Measurements from ENCODE around the gene OSBP. TPM values are rescaled to one million over a fixed set of nuclear protein-coding genes. Genes with fewer than 3 reads are reported as not detected.

The OSBP gene
- polyA plus RNA-seq, 2 donors = 7.5 to 13.6 TPM

GRCh38 chr11:59556917-59557348, 58.6 kb downstream of the OSBP start:
- Histone ChIP-seq H3K27me3 (ENCODE audit: control insufficient read depth in 1 of 2, insufficient read depth in 2 of 2, low read length in 2 of 2) (no peaks in the 10 kb centered on the region), H3K9me3 (ENCODE audit: control insufficient read depth in 2 of 2, insufficient read depth in 1 of 2, low read depth in 1 of 2, low read length in 1 of 2) (no peaks in the 10 kb centered on the region), H3K4me3 (ENCODE audit: low read depth in 1 of 2, low read length in 2 of 2) (peak overlapping the region in 1 of 2 donors; percentile 3), H3K27ac (ENCODE audit: low read depth in 2 of 2, low read length in 1 of 2) (peak overlapping the region; percentile 6 to 73), H3K4me1 (ENCODE audit: control insufficient read depth in 2 of 2, insufficient read depth in 2 of 2, low read length in 1 of 2) (no peaks in the 10 kb centered on the region), H3K36me3 (ENCODE audit: control insufficient read depth in 2 of 2, insufficient read depth in 2 of 2, low read length in 1 of 2) (no peaks in the 10 kb centered on the region)
- WGBS, 2 donors = 23 to 26% methylated on average over 13 of the region's 13 CpGs

GRCh38 chr11:59556115-59556916, 59.3 kb downstream of the OSBP start:
- H3K27me3 ChIP-seq (ENCODE audit: control insufficient read depth in 1 of 2, insufficient read depth in 2 of 2, low read length in 2 of 2) = no peaks in the 10 kb centered on the region
- H3K9me3 ChIP-seq (ENCODE audit: control insufficient read depth in 2 of 2, insufficient read depth in 1 of 2, low read depth in 1 of 2, low read length in 1 of 2) = no peaks in the 10 kb centered on the region
- H3K4me1 ChIP-seq (ENCODE audit: control insufficient read depth in 2 of 2, insufficient read depth in 2 of 2, low read length in 1 of 2) = no peaks in the 10 kb centered on the region
- H3K36me3 ChIP-seq (ENCODE audit: control insufficient read depth in 2 of 2, insufficient read depth in 2 of 2, low read length in 1 of 2) = no peaks in the 10 kb centered on the region
- H3K4me3 ChIP-seq (ENCODE audit: low read depth in 1 of 2, low read length in 2 of 2) = peak overlapping the region in 1 of 2 donors; percentile 37
- WGBS, 2 donors = 12 to 14% methylated on average over 30 of the region's 30 CpGs
- peak overlapping the region; percentile 6 to 73 for H3K27ac ChIP-seq (ENCODE audit: low read depth in 2 of 2, low read length in 1 of 2)

GRCh38 chr11:59555601-59556114, 59.9 kb downstream of the OSBP start:
- 35 to 41% methylated on average over 17 of the region's 17 CpGs for WGBS, 2 donors
- Histone ChIP-seq H3K4me1 (ENCODE audit: control insufficient read depth in 2 of 2, insufficient read depth in 2 of 2, low read length in 1 of 2) (no peaks in the 10 kb centered on the region), H3K27ac (ENCODE audit: low read depth in 2 of 2, low read length in 1 of 2) (no peak overlapping the region), H3K36me3 (ENCODE audit: control insufficient read depth in 2 of 2, insufficient read depth in 2 of 2, low read length in 1 of 2) (no peaks in the 10 kb centered on the region), H3K27me3 (ENCODE audit: control insufficient read depth in 1 of 2, insufficient read depth in 2 of 2, low read length in 2 of 2) (no peaks in the 10 kb centered on the region), H3K4me3 (ENCODE audit: low read depth in 1 of 2, low read length in 2 of 2) (peak overlapping the region in 1 of 2 donors; percentile 37), H3K9me3 (ENCODE audit: control insufficient read depth in 2 of 2, insufficient read depth in 1 of 2, low read depth in 1 of 2, low read length in 1 of 2) (no peaks in the 10 kb centered on the region)

GRCh38 chr11:59553323-59553722, 62.3 kb downstream of the OSBP start:
- Histone ChIP-seq H3K4me1 (ENCODE audit: control insufficient read depth in 2 of 2, insufficient read depth in 2 of 2, low read length in 1 of 2) (no peaks in the 10 kb centered on the region), H3K27ac (ENCODE audit: low read depth in 2 of 2, low read length in 1 of 2) (no peak overlapping the region)

DNA sequence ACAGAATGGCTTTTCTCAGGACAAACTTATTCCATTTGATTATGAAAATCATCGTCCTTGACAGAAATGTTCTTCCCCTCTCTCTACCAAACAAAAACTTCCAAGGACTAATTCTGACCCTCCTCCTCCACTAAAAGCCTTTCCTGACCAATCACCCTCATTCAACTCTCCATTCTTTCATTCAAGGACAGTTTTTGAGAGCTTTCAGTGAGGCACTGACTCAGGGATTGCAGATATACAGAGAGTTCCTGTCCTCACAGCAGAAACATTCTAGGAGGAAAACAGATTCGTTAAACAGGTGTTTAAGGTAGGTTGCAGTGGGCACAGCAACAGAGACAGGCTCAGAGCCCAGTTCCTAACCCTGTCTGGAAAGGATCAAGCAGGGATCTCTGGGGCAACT, 62.7 kb downstream of the OSBP start:
- Histone ChIP-seq H3K36me3 (ENCODE audit: control insufficient read depth in 2 of 2, insufficient read depth in 2 of 2, low read length in 1 of 2) (no peaks in the 10 kb centered on the region), H3K27ac (ENCODE audit: low read depth in 2 of 2, low read length in 1 of 2) (peak overlapping the region in 1 of 2 donors; percentile 22), H3K4me3 (ENCODE audit: low read depth in 1 of 2, low read length in 2 of 2) (no peak overlapping the region), H3K4me1 (ENCODE audit: control insufficient read depth in 2 of 2, insufficient read depth in 2 of 2, low read length in 1 of 2) (no peaks in the 10 kb centered on the region), H3K9me3 (ENCODE audit: control insufficient read depth in 2 of 2, insufficient read depth in 1 of 2, low read depth in 1 of 2, low read length in 1 of 2) (no peaks in the 10 kb centered on the region), H3K27me3 (ENCODE audit: control insufficient read depth in 1 of 2, insufficient read depth in 2 of 2, low read length in 2 of 2) (no peaks in the 10 kb centered on the region)
- 53 to 54% methylated on average over 2 of the region's 2 CpGs for WGBS, 2 donors

More at GRCh38 chr11:59553323-59553722, 62.3 kb downstream of the OSBP start:
- Histone ChIP-seq H3K36me3 (ENCODE audit: control insufficient read depth in 2 of 2, insufficient read depth in 2 of 2, low read length in 1 of 2) (no peaks in the 10 kb centered on the region), H3K9me3 (ENCODE audit: control insufficient read depth in 2 of 2, insufficient read depth in 1 of 2, low read depth in 1 of 2, low read length in 1 of 2) (no peaks in the 10 kb centered on the region), H3K4me3 (ENCODE audit: low read depth in 1 of 2, low read length in 2 of 2) (no peak overlapping the region), H3K27me3 (ENCODE audit: control insufficient read depth in 1 of 2, insufficient read depth in 2 of 2, low read length in 2 of 2) (no peaks in the 10 kb centered on the region)
- 97% methylated on average over 21 of the region's 21 CpGs for WGBS, 2 donors

DNA sequence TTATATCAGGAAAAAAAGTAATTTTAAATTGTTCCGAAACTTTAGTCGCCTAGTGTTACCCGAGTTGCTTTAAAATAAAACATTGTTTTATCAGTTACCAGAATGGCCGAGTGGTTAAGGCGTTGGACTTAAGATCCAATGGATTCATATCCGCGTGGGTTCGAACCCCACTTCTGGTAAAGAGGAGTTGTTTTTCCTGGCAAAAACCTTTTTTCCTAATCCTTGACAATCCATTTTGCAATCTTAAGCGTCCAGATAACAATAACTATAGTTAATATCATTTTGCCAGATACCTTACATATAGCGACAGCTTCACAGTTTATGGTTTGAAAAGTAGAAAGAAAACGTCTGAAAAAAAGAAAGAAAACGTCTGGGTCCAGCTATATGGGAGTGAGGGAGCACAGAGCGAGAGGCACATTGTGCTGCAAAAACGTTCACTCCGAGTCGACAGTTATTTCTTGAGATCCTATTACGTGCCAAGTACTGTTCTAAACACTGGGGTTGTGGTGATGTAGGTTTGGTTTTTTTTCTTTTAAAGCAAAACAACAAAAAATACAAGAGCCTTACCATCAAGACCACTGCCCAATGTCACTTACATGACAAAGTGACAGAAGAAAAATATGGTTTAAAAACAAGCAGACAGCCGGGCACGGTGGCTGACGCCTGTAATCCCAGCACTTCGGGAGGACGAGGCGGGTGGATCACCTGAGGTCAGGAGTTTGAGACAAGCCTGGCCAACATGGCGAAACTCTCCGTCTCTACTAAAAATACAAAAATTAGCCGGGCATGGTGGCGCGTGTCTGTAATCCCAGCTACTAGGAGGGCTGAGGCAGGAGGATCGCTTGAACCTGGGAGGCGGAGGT, 63.7 kb downstream of the OSBP start:
- no peaks in the 10 kb centered on the region for H3K27me3 ChIP-seq (ENCODE audit: control insufficient read depth in 1 of 2, insufficient read depth in 2 of 2, low read length in 2 of 2)
- no peaks in the 10 kb centered on the region for H3K36me3 ChIP-seq (ENCODE audit: control insufficient read depth in 2 of 2, insufficient read depth in 2 of 2, low read length in 1 of 2)
- H3K4me3 ChIP-seq (ENCODE audit: low read depth in 1 of 2, low read length in 2 of 2) = peak overlapping the region in 1 of 2 donors; percentile 58
- WGBS, 2 donors = 35 to 37% methylated on average over 30 of the region's 30 CpGs
- no peaks in the 10 kb centered on the region for H3K4me1 ChIP-seq (ENCODE audit: control insufficient read depth in 2 of 2, insufficient read depth in 2 of 2, low read length in 1 of 2)
- H3K27ac ChIP-seq (ENCODE audit: low read depth in 2 of 2, low read length in 1 of 2) = no peak overlapping the region
- no peaks in the 10 kb centered on the region for H3K9me3 ChIP-seq (ENCODE audit: control insufficient read depth in 2 of 2, insufficient read depth in 1 of 2, low read depth in 1 of 2, low read length in 1 of 2)

- no peaks in the 10 kb centered on the region for H3K36me3 ChIP-seq (ENCODE audit: control insufficient read depth in 2 of 2, insufficient read depth in 2 of 2, low read length in 1 of 2)
- peak overlapping the region; percentile 84 to 94 for H3K27ac ChIP-seq (ENCODE audit: low read depth in 2 of 2, low read length in 1 of 2)
- 1 to 2% methylated on average over 34 of the region's 34 CpGs for WGBS, 2 donors
- peak overlapping the region; percentile 48 to 58 for H3K4me3 ChIP-seq (ENCODE audit: low read depth in 1 of 2, low read length in 2 of 2)
- H3K27me3 ChIP-seq (ENCODE audit: control insufficient read depth in 1 of 2, insufficient read depth in 2 of 2, low read length in 2 of 2) = no peaks in the 10 kb centered on the region
- H3K9me3 ChIP-seq (ENCODE audit: control insufficient read depth in 2 of 2, insufficient read depth in 1 of 2, low read depth in 1 of 2, low read length in 1 of 2) = no peaks in the 10 kb centered on the region
- H3K4me1 ChIP-seq (ENCODE audit: control insufficient read depth in 2 of 2, insufficient read depth in 2 of 2, low read length in 1 of 2) = no peaks in the 10 kb centered on the region
Measured at GRCh38 chr11:59550842-59551658, 64.5 kb downstream of the OSBP start.

DNA sequence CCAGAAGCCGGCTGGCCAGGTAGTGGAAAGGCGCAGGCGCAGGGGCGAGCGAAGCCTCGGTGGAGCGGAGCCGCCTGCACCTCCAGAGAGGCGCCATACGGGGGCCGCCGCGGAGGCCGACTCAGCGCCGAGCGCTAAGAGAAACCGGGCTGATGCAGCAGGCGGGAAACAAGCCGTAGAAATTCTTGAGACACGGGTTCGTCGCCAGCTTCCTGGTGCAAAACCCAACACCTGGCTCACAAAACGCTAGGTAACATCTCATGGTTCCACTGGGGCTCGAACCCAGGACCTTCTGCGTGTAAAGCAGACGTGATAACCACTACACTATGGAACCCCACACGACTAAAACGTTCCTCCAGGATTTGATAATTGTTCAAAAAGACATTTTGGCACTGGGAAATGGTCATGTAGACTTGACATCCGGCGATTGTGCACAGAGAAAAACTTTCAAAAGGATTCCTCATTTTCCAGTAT, 65.2 kb downstream of the OSBP start:
- H3K4me1 ChIP-seq (ENCODE audit: control insufficient read depth in 2 of 2, insufficient read depth in 2 of 2, low read length in 1 of 2) = no peaks in the 10 kb centered on the region
- no peaks in the 10 kb centered on the region for H3K27me3 ChIP-seq (ENCODE audit: control insufficient read depth in 1 of 2, insufficient read depth in 2 of 2, low read length in 2 of 2)
- 1% methylated on average over 31 of the region's 31 CpGs for WGBS, 2 donors
- H3K36me3 ChIP-seq (ENCODE audit: control insufficient read depth in 2 of 2, insufficient read depth in 2 of 2, low read length in 1 of 2) = no peaks in the 10 kb centered on the region
- H3K9me3 ChIP-seq (ENCODE audit: control insufficient read depth in 2 of 2, insufficient read depth in 1 of 2, low read depth in 1 of 2, low read length in 1 of 2) = no peaks in the 10 kb centered on the region
- peak overlapping the region; percentile 84 to 94 for H3K27ac ChIP-seq (ENCODE audit: low read depth in 2 of 2, low read length in 1 of 2)
- H3K4me3 ChIP-seq (ENCODE audit: low read depth in 1 of 2, low read length in 2 of 2) = peak overlapping the region; percentile 48 to 58

DNA sequence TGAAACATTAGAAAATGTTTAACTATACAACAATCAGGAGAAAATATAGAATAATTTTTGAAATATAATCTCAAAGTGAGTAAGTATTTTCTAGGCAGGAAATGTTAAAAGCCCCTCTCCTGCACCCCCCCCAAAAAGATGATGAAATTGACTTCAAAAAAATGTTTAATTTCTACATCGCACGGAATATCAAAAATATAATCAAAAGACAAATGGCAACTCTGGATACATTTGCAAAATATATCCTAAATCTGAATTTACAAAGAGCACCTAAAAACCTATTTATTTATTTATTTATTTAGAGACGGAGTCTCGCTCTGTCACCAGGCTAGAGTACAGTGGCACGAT, 67.3 kb downstream of the OSBP start:
- Histone ChIP-seq H3K36me3 (ENCODE audit: control insufficient read depth in 2 of 2, insufficient read depth in 2 of 2, low read length in 1 of 2) (no peaks in the 10 kb centered on the region), H3K9me3 (ENCODE audit: control insufficient read depth in 2 of 2, insufficient read depth in 1 of 2, low read depth in 1 of 2, low read length in 1 of 2) (peaks cover 0 to 2% of the 10 kb centered on the region in 2 donors), H3K27ac (ENCODE audit: low read depth in 2 of 2, low read length in 1 of 2) (no peak overlapping the region), H3K27me3 (ENCODE audit: control insufficient read depth in 1 of 2, insufficient read depth in 2 of 2, low read length in 2 of 2) (no peaks in the 10 kb centered on the region), H3K4me1 (ENCODE audit: control insufficient read depth in 2 of 2, insufficient read depth in 2 of 2, low read length in 1 of 2) (no peaks in the 10 kb centered on the region), H3K4me3 (ENCODE audit: low read depth in 1 of 2, low read length in 2 of 2) (no peak overlapping the region)
- WGBS, 2 donors = 98% methylated on average over 5 of the region's 5 CpGs

All from esophagus (tissue), 2 donors.